Measurements from ENCODE around the gene SGIP1. TPM values are rescaled to one million over a fixed set of nuclear protein-coding genes. Genes with fewer than 3 reads are reported as not detected.

SGIP1 gene
- total and polyA plus RNA-seq, 2 experiments from 2014 or later: 2.4 to 6.1 TPM

DNA sequence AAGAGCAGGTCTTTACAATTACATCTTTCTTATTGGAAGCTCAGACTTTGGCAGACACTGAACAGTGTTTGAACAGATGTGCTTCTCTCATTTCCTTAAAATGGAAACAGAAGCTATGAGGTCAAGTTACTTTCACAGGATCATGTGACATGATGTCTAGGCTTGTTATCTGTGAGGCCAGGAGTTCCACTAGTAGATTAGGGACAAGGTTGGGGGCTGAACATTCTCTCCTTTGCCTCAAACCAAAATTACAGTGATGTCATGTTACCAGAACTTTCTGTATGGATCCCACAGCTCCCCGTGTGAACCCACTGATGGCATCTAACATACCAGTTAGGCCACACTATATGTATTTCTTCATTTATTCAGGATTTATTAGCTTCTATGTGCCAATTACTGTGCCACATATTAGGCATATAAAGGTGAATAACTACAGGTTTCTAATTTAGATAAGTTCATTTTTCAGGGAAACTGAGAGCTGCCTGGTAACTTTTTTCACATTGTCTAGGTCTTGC lies 224.3 kb downstream of the SGIP1 start:
- no peaks in the 10 kb centered on the region for H3K4me1 ChIP-seq (ENCODE audit: insufficient read depth)
- no peaks in the 10 kb centered on the region for H3K9me3 Mint-ChIP-seq
- no peaks in the 10 kb centered on the region for H4K20me1 ChIP-seq (replicated peaks; ENCODE audit: insufficient read depth)
- H3K27ac Mint-ChIP-seq: no peak overlapping the region
- no peak overlapping the region for H3K4me3 Mint-ChIP-seq
- H3K9me2 ChIP-seq (ENCODE audit: insufficient read depth): no peaks in the 10 kb centered on the region
- no peak for DNase-seq (ENCODE audit: low spot score)
- no peaks in the 10 kb centered on the region for H3K36me3 Mint-ChIP-seq (ENCODE audit: low read depth)
- H3K79me2 ChIP-seq (replicated peaks; ENCODE audit: insufficient read depth): no peaks in the 10 kb centered on the region
- H3K27ac ChIP-seq (ENCODE audit: low read depth): no peak overlapping the region
- no peak overlapping the region for H3K4me3 ChIP-seq
- H3K27me3 Mint-ChIP-seq (ENCODE audit: insufficient read depth, low read depth, poor library complexity): no peaks in the 10 kb centered on the region
- no peaks in the 10 kb centered on the region for H3K36me3 ChIP-seq (ENCODE audit: insufficient read depth)
- H3F3A ChIP-seq (replicated peaks; ENCODE audit: low read depth): no peaks in the 10 kb centered on the region
- ATAC-seq: no peak
- TF ChIP-seq NANOG (IDR thresholded peaks at IDR 0.05; ENCODE audit: borderline replicate concordance) (no peak), JUNB (IDR thresholded peaks at IDR 0.05; ENCODE audit: unreplicated experiment) (no peak), ZNF331 (CRISPR knock-in tag; IDR thresholded peaks at IDR 0.05; ENCODE audit: low read depth) (no peak), CTCF (conservative IDR thresholded peaks at IDR 0.05; ENCODE audit: low read depth in 2 of 2) (no peak), POLR2AphosphoS5 (IDR thresholded peaks at IDR 0.05; ENCODE audit: low read depth) (no peak), REST (IDR thresholded peaks at IDR 0.05; ENCODE audit: unreplicated experiment) (no peak), STAT1 (IDR thresholded peaks at IDR 0.05; ENCODE audit: unreplicated experiment) (no peak), ZNF114 (CRISPR knock-in tag; IDR thresholded peaks at IDR 0.05) (no peak), EZH2phosphoT487 (IDR thresholded peaks at IDR 0.05; ENCODE audit: unreplicated experiment) (no peak), CREB1 (CRISPR knock-in tag; IDR thresholded peaks at IDR 0.05; ENCODE audit: low read depth) (no peak), EZH2 (IDR thresholded peaks at IDR 0.05; ENCODE audit: low read depth, unreplicated experiment) (no peak)
- TF ChIP-seq, protein P1, sequence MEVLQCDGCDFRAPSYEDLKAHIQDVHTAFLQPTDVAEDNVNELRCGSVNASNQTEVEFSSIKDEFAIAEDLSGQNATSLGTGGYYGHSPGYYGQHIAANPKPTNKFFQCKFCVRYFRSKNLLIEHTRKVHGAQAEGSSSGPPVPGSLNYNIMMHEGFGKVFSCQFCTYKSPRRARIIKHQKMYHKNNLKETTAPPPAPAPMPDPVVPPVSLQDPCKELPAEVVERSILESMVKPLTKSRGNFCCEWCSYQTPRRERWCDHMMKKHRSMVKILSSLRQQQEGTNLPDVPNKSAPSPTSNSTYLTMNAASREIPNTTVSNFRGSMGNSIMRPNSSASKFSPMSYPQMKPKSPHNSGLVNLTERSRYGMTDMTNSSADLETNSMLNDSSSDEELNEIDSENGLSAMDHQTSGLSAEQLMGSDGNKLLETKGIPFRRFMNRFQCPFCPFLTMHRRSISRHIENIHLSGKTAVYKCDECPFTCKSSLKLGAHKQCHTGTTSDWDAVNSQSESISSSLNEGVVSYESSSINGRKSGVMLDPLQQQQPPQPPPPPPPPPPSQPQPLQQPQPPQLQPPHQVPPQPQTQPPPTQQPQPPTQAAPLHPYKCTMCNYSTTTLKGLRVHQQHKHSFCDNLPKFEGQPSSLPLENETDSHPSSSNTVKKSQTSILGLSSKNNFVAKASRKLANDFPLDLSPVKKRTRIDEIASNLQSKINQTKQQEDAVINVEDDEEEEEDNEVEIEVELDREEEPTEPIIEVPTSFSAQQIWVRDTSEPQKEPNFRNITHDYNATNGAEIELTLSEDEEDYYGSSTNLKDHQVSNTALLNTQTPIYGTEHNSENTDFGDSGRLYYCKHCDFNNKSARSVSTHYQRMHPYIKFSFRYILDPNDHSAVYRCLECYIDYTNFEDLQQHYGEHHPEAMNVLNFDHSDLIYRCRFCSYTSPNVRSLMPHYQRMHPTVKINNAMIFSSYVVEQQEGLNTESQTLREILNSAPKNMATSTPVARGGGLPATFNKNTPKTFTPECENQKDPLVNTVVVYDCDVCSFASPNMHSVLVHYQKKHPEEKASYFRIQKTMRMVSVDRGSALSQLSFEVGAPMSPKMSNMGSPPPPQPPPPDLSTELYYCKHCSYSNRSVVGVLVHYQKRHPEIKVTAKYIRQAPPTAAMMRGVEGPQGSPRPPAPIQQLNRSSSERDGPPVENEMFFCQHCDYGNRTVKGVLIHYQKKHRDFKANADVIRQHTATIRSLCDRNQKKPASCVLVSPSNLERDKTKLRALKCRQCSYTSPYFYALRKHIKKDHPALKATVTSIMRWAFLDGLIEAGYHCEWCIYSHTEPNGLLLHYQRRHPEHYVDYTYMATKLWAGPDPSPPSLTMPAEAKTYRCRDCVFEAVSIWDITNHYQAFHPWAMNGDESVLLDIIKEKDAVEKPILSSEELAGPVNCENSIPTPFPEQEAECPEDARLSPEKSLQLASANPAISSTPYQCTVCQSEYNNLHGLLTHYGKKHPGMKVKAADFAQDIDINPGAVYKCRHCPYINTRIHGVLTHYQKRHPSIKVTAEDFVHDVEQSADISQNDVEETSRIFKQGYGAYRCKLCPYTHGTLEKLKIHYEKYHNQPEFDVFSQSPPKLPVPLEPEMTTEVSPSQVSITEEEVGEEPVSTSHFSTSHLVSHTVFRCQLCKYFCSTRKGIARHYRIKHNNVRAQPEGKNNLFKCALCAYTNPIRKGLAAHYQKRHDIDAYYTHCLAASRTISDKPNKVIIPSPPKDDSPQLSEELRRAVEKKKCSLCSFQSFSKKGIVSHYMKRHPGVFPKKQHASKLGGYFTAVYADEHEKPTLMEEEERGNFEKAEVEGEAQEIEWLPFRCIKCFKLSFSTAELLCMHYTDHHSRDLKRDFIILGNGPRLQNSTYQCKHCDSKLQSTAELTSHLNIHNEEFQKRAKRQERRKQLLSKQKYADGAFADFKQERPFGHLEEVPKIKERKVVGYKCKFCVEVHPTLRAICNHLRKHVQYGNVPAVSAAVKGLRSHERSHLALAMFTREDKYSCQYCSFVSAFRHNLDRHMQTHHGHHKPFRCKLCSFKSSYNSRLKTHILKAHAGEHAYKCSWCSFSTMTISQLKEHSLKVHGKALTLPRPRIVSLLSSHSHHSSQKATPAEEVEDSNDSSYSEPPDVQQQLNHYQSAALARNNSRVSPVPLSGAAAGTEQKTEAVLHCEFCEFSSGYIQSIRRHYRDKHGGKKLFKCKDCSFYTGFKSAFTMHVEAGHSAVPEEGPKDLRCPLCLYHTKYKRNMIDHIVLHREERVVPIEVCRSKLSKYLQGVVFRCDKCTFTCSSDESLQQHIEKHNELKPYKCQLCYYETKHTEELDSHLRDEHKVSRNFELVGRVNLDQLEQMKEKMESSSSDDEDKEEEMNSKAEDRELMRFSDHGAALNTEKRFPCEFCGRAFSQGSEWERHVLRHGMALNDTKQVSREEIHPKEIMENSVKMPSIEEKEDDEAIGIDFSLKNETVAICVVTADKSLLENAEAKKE (CRISPR knock-in tag; IDR thresholded peaks at IDR 0.05): no peak
- TF ChIP-seq, protein P2, sequence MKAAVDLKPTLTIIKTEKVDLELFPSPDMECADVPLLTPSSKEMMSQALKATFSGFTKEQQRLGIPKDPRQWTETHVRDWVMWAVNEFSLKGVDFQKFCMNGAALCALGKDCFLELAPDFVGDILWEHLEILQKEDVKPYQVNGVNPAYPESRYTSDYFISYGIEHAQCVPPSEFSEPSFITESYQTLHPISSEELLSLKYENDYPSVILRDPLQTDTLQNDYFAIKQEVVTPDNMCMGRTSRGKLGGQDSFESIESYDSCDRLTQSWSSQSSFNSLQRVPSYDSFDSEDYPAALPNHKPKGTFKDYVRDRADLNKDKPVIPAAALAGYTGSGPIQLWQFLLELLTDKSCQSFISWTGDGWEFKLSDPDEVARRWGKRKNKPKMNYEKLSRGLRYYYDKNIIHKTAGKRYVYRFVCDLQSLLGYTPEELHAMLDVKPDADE (IDR thresholded peaks at IDR 0.05): no peak
- H3K27me3 ChIP-seq (ENCODE audit: insufficient read depth): peaks cover 1% of the 10 kb centered on the region
- no peaks in the 10 kb centered on the region for H3K4me1 Mint-ChIP-seq
- no peak overlapping the region for H2AFZ ChIP-seq
- H3K4me2 ChIP-seq: no peak overlapping the region

Measured in GM23338 (cell line).